Occipital lobe (tissue), 2 donors: ENCODE measurements around the gene MAGI2. TPM values are rescaled to one million over a fixed set of nuclear protein-coding genes. Genes with fewer than 3 reads are reported as not detected.

Experiments used
- DNase-seq: peaks from one replicate; lab custom pipeline; 2025; lab: John Stamatoyannopoulos, UW
- total RNA-seq: library from RNA; depleted of rRNA; stranded (reverse); fragments of >200 nt; gene quantifications from one replicate; pipeline ENCODE4 v1.2.3, GENCODE V29; 2014

Gene MAGI2
- total RNA-seq, 1 donor from 2014 or later = 244 TPM

DNA sequence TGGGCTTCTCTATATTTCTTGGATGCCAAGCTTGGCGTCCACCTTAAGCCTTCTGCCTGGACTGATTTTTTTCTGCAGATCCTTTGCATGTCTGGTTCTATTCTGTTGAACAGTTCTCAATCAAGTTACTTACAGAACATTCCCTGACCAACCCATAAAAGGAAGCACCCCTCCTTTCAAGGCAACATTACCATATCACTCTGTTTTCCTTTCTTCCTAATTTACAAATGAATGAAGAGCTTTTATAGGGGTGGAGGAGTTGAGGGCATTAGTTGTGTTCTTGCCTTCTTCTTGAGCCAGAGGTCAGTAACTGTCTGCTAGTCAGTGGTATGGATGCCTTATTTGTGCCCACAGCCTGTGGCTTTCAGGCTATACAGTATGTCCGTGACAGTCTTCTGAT, 1293.9 kb downstream of the MAGI2 start:
- no peak for DNase-seq

GRCh38 chr7:78153285-78153684, 1300.2 kb downstream of the MAGI2 start:
- DNase-seq = no peak

GRCh38 chr7:78151229-78151628, 1302.2 kb downstream of the MAGI2 start:
- no peak for DNase-seq

- DNase-seq = no peak
These were observed 1303.7 kb downstream of the MAGI2 start for GRCh38 chr7:78149787-78150186.

GRCh38 chr7:78148166-78148894, 1305.1 kb downstream of the MAGI2 start:
- no peak for DNase-seq

GRCh38 chr7:78146546-78146945, 1306.9 kb downstream of the MAGI2 start:
- DNase-seq = no peak

GRCh38 chr7:78143661-78144060, 1309.8 kb downstream of the MAGI2 start:
- DNase-seq = no peak

GRCh38 chr7:78141522-78142281, 1311.8 kb downstream of the MAGI2 start:
- peak; percentile 46 for DNase-seq

DNA sequence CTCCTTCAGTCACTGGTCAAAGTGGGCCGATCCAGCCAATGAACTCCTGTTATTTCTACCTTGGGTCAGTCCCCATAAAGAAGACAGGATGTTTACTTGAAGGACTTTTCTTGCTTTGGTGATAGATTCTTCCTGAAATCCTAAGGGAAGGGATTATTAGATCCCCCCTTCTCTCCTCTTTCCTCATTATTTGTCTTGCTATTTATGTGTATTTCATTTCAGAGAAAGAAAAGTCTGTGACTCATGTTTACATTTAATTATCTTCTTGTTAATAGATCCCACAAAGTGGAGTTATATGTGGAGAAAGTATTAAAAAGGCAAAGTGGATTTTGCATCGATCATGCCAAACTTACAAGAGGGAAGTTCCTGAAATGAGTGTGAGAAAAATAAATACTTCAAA, 1313.4 kb downstream of the MAGI2 start:
- DNase-seq = no peak

- no peak for DNase-seq
These were observed 1314.1 kb downstream of the MAGI2 start for GRCh38 chr7:78139335-78139734.

DNA sequence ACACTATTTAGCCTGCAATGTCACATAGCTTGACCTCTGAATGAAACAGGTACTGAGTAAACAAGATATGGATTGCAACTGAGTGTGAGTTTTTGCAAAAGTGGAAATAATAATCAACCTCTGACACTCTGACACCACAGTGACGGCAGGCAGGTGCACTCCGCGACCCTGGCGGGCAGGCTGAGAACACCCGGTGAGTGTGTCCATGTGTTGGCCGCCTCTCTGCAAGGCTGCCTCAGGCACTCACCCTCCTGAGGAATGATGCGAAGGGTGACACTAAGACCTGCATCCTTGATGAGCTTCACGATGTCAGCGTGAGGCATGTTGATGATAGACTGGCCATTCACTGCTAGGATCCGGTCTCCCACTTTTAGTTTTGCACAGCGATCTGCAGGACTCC, 1318.7 kb downstream of the MAGI2 start:
- DNase-seq = no peak

DNA sequence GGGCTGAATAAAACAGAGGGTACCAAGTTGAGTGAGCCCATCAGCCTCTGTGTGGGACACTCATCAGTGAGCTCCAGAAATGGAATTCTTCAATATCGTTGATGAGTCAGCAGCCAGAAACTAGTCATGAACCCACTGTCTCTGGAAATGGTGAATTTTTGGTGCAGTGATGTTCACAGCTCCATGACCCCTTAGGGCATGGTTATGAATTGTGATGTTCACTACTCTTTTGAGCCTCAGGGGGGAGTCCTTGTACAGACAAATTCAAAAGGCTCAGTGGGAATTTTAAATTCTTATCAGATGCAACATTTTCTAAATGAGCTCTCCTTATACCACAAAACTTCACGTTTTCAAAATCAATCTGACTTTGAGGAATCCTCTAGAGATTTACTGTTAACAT, 1319.2 kb downstream of the MAGI2 start:
- DNase-seq = no peak

GRCh38 chr7:78130446-78131215, 1322.8 kb downstream of the MAGI2 start:
- DNase-seq = no peak

DNA sequence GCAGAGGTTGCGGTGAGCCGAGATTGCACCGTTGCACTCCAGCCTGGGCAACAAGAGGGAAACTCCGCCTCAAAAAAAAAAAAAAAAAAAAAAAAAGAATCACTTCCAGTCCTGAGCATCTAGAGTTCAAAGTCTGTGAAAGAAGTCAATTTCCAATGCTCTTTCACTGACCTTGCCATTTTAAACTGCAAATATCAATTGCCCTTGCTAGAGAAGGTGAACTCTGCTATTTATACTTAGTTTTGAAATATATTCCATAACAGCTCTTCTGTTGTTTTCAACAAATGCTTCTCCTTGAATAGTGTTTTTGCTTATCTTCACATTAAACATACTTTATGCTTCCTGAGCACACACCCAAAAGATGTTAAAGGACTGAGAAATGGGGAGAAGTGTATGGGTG, 1323.6 kb downstream of the MAGI2 start:
- no peak for DNase-seq

- DNase-seq = no peak
These were observed 1326.5 kb downstream of the MAGI2 start for GRCh38 chr7:78127009-78127408.

DNA sequence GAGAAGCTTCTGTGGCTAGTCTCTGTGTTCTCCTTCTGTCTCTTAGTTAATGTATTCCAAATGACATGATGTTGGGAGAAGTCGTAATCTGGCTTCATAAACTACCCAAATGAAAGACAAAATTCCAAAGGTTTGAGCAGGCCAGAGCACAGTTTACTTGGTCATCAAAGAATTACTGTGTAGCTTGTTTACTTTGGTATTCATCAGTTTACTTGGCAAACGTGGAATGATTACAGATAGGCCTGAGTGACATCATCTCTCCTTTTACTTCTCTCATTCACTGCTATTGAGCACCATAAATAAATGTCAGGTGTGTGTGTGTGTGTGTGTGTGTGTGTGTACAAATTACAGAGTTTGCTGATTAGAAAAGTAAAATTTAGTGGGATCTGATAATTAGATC, 1327.6 kb downstream of the MAGI2 start:
- DNase-seq = no peak

DNA sequence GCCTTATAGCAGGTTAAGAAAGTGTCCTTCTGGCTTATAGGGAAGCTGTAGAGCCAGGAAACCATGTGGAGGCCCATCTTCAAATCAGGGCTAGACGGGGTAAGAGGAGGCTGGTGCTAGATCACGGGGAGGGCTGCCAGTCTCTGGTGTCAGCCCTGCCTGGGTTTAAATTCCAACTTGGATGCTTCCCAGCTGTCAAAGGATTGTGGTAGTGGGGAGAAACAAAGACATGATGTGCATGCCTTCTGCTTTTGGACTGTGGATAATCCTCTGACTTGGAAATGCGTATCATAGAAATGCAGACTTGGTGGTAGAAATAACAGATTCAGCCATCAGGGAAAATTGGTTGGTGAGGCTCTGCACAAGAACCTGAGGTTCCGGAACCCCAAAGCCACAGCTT, 1329.3 kb downstream of the MAGI2 start:
- DNase-seq = no peak

GRCh38 chr7:78121888-78122287, 1331.6 kb downstream of the MAGI2 start:
- DNase-seq = no peak

- no peak for DNase-seq
These were observed 1335.0 kb downstream of the MAGI2 start for GRCh38 chr7:78118470-78118869.

DNA sequence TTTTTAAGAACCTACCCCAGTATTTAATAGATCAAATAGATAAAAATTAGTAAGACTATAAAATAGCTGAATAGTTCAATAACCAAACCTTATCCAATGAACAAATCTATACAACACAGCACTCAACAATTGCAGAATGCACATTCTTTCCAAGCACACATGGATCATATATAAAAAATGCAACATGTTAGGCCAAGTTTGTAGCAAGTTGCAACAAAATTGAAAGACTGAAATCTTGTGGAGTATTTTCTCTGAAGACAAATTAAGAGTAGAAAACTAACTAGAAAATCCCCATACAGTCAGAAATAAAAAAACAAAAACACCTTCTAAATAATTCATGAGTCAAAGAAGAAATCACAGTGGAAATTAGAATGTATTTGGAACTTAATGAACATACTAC, 1337.6 kb downstream of the MAGI2 start:
- no peak for DNase-seq

DNA sequence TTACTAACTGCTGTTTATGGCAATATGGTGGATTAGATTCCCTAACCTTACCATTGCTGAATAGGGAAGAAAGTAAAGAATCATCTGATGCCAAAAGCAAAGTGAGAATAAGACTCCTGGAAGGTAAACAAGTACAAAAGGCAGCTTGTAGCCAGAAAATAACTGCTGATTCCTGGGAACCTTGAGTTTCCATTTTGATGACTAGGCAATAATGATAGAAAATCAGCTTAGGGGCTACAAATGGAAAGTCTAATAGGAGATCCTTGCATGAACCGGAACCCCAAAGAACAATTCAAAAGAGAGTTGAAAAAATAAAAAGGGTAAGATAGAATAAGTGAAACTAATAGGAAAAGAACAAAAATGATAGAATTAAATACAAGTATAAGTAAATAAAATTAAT, 1338.5 kb downstream of the MAGI2 start:
- DNase-seq = no peak

DNA sequence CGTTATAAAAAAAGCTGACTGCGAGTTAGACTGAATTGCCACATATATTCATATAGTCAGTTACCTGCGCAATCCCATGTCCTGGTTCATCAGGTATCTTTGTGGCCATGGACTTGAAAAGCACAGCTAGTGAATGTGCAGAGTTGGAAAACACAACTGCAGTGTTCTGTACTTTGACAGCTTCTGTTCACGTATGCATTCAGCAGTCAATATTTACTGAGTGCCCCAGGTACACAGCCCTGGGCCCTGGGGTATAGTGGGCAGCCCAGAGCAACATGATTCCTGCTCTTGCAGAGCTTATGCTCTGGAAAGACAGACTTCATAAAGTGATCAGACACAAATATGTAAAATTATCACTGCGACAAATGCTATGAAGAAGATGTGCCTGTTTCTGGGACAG, 1341.0 kb downstream of the MAGI2 start:
- no peak for DNase-seq
